Esophagus squamous epithelium (tissue), 4 donors: Measurements from ENCODE around the gene SLC7A8.

Experiments
- CTCF ChIP-seq, 6 experiments: fragments of 450-650 bp in 4 of 6; fragments of 200-600 bp in 2 of 6; sonication (generic) in 2 of 6; IDR thresholded peaks; one replicate each; pipeline ENCODE4 v1.5.1; 2016 to 2019; ENCODE audit warnings: antibody characterized with exemption in 6 of 6, mild to moderate bottlenecking in 4 of 6, moderate library complexity in 4 of 6
- POLR2A ChIP-seq, 4 donors: fragments of 450-650 bp; IDR thresholded peaks; one replicate each; pipeline ENCODE4 v1.6.1; 2017; ENCODE audit warnings: antibody characterized with exemption in 4 of 4, mild to moderate bottlenecking in 4 of 4, moderate library complexity in 3 of 4

- TF ChIP-seq POLR2A (IDR thresholded peaks at IDR 0.05) = no peak
- no peak for TF ChIP-seq CTCF (IDR thresholded peaks at IDR 0.05)
Observed at GRCh38 chr14:23195552-23196101, 12.2 kb upstream of the SLC7A8 start.
